Fibroblast of skin of right quadriceps (primary cell): ENCODE results near the gene CCL25.
"Not testable (repeated sequence)": the region's sequence is repeated elsewhere in the genome, so short reads cannot be mapped to it uniquely, and the experiment has no call there.

Experiments used
- DNase-seq: peaks from one replicate; pipeline ENCODE4 v3.0.0-alpha.2; 2013

Gene CCL25

DNA sequence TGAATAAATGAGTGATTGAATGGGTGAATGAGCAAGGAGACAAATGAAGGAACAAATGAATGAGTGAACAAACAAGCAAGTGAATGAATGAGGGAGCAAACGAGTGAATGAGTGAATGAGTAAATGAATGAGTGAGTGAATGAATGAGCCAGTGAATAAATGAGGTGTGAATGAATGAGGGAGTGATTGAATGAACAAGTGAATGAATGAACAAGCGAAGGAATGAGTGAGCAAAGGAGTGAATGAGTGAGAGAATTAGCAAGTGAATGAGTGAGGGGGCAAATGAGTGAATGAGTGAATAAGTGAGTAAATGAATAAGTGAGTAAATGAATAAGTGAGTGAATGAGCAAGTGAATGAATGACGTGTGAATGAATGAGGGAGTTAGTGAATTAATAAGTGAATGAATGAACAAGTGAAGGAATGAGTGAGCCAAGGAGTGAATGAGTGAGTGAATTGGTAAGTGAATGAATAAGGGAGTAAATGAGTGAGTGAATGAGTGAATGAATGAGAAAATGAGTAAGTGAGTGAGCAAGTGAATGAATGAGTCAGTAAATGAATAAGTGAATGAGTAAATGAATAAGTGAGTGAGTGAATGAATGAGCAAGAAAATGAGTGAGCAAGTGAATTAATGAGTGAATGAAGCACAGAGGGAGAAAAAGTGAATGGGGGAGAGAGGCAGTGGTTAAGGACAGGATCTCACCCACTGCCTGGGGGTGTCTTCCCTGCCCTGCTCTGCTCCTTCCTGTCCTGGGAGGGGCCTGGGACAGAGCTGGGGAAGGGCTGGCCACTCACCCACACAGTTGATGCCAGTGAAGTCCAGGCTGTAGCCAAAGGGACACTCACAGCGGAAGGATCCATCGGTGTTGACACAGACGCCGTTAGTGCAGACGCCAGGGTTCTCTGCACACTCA lies 36.4 kb downstream of the CCL25 start:
- no peak for DNase-seq

DNA sequence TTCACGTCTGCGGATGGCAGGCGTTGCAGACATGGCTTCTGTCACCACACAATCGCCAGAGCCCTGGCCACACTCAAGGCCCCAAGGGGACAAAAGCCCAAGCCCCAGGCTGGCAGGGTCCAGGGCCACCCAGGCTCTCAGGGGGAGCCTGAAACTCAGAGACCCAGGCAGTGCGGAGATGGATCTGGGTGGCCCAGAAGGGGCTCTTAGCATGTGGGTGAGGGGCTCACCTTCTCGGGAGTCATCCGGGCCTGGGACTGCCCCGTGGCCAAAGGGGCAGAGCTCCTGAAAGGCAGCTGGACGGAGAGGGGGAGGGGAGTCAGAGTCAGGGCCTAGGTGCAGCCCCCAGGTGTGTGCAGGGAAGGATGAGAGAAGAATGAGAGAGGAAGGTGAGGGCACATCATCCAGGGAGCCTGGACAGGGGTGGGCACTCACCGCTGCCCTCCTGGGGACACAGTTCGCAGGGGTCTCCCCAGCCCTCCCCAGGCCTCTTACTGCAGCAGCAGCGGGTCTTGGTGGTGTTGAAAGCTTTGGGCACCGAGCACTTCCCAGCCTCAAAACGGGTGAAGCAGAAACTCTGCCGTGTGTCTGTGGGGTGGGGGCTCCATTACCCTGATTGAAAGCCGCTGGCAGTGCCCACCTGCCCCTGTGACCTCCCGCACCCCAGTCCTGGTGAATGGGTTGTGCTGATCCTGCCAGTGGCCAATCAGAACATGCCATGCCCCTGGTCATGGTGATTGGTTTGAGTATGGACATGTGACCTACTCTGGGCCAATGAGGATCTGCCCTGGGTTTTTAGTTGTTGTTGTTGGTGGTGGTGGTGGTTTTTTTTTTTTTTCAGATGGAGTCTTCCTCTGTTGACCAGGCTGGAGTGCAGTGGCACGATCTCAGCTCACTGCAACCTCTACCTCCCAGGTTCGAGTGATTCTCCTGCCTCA lies 37.4 kb downstream of the CCL25 start:
- no peak for DNase-seq

DNA sequence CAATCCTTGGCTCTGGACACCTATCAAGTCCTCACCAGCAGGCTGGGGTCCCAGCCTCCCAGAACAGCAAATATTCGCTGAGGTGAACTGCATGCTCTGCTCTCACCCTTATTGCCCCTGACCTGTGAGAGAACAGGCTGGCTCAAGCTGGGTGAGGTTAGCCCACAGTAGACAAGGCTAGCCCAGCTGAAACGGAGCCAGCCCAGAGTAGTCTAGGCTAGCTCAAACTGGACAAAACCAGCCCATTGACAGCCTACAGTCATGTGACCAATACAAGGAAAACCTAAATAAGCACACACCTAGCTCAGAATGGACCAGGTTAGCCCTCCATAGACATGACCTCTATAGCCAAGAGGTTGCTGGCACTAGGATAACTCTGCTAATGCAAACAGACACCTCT lies 38.4 kb downstream of the CCL25 start:
- no peak for DNase-seq

DNA sequence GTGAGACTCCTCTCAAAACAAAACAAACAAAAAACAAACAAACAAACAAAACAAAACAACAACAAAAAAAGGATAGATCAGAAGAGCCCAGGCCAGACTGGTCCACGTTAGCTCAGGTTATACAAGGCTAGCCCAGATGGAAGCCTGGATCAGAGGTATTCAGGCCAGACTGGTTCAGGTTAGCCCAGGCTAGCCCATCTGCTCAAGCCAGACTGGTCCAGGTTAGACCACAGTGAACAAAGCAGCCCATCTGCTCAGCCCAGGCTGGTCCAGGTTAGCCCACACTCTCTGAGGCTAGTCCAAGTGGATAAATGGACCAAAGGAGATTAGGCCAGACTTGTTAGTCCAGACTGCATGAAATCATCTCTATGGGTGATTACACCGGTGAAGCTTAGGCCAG lies 41.2 kb downstream of the CCL25 start:
- no peak for DNase-seq

DNA sequence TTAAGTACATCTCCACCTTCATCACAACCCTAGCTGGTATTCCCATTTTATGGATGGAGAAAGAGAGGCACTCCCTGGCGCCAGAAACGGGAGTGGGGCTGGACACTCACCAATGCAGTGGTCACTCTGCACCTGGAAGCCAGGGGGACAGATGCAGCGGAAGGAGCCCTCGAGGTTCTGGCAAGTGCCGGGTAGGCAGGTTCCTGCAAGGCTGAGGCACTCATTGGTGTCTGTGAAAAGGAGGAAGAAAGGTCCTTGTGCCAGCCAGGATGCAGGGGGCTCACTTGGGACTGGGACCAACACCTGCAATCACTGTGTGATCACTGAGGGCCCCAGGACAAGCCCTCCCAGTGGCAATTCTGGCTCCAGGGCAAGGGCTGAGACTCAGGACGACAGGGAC lies 41.8 kb downstream of the CCL25 start:
- no peak for DNase-seq

DNA sequence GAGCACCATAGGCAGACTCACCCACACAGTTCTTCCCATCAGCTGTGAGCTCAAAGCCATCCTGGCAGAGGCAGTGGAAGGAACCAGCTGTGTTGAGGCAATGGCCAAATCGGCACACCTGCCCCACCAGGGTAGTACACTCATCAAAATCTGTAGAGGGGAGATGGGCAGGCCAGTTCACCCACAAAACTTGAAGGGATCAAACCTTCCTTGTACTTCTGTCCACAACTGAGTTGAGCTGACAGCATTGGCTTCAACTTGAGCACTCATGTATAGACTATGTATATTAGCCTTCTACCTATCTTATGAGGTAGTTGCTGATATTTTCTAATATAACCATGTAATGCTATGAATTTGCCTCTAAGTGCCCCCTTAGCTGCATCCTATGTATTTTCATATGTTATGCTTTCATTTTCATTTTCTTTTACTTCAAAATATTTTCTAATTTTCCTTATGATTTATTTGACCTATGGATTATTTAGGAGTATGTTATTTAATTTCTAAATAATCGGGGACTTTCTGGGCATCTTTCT lies 42.9 kb downstream of the CCL25 start:
- no peak for DNase-seq

DNA sequence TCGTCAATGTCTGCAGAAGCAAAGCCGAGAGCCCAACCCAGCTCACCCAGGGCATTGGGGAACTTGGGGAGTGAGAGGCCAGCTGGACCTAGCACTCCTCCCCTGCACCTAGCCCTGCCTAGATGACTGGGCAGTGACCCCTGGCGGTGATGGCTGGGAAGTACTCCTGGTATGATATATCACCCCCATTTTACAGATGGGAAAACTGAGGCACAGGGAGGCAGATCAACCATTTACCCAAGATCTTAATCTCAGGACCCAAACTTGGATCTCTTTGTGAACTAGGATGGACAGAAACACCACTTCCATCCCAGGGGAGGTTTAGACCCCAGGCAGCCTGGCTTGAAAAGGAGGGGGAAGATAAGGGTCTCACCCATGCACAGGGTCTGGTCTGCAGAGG lies 43.5 kb downstream of the CCL25 start:
- DNase-seq = no peak

DNA sequence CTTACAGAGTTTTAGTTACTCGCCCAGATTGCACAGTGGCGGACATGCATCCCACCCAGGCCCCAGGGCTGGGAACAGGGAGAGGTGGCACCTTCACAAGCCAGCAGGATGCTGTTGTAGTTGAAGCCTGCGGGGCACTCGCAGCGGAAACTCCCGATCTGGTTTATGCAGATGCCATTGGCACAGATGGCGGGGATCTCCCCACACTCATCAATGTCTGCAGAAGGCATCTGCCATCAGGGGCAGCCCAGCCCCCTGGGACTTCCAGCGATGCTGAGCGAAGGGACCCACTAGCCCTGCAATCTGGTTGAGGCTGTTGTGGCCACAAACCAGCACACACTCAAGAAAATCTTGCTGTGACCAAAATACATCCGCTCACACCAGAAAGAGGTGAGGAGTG lies 44.6 kb downstream of the CCL25 start:
- DNase-seq = no peak

DNA sequence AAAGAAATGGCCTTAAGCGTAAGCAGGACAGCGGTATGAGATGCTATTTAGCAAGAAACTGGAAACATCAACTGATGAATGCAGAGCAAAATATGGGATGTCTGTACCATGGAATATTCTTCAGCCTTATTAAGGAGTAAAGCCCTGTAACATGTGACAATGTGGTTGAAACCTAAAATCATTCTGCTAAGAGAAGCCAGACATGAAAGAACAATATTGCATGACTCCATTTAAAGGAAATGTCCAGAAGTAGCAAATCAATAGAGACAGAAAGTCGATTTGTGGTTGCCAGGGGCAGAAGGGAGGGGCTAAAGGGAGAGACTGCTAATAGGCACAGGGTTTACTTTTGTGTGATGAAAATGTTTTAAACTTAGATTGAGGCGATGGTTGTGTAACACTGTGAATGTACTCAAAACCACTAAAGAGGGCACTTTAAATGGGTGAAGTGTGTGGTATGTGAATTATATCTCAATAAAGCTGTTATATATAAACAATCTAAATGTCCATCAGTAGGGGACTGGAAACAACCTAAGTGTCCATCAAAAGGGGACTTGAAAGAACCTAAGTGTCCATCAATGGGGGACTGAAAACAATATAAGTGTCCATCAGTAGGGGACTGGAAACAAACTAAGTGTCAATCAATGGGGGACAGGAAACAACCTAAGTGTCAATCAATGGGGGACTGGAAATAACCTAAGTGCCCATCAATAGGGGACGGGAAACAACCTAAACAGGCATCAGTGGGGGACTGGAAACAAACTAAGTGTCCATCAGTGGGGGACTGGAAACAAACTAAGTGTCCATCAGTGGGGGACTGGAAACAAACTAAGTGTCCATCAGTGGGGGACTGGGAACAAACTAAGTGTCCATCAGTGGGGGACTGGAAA lies 45.4 kb downstream of the CCL25 start:
- no peak for DNase-seq

DNA sequence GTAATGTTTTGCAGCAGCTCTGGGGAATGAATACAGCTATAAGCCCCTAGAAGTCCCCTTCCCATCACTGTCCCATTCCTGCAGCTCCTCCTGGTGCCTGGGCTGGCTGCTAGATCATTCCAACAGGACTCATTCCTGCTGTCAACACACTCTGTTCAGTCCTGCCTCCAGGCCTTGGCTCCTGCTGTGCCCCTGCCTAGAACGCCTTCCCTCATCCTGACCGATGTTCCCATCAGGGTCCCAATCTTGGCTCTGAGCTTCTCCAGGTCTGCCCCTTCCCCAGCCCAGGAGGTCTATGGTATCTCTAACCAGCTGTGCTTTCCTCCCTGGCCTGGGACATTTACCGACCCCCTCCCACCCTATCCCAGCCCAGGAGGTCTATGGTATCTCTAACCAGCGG lies 48.8 kb downstream of the CCL25 start:
- no peak for DNase-seq

DNA sequence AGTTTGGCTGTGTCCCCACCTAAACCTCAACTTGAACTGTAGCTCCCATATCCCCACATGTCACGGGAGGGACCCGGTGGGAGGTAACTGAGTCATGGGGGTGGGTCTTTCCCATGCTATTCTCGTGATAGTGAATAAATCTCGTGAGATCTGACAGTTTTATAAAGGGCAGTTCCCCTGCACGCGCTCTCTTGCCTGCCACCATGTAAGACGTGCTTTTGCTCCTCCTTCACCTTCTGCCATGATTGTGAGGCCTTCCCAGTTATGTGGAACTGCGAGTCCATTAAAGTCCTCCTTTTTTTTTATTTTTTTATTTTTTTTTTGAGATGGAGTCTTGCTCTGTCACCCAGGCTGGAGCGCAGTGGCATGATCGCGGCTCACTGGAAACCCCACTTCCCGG lies 49.4 kb downstream of the CCL25 start:
- DNase-seq = not testable (repeated sequence)

DNA sequence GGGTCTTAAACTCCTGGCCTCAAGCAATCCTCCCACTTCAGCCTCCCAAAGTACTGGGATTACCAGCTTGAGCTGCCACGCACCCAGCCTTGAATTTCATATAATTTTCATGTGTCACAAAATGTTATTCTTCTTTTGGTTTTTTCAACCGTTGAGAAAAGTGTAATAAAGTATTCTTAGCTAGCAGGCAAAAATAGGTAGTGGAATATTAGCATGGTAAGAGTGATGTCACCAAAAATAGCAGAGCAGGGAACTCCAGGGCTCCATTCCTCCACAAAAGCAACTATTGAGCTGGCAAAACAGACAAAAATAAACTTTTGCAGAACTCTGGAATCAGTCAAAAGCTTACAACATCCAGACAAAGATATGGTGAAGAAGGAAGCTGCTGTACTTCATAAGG lies 52.9 kb downstream of the CCL25 start:
- no peak for DNase-seq

DNA sequence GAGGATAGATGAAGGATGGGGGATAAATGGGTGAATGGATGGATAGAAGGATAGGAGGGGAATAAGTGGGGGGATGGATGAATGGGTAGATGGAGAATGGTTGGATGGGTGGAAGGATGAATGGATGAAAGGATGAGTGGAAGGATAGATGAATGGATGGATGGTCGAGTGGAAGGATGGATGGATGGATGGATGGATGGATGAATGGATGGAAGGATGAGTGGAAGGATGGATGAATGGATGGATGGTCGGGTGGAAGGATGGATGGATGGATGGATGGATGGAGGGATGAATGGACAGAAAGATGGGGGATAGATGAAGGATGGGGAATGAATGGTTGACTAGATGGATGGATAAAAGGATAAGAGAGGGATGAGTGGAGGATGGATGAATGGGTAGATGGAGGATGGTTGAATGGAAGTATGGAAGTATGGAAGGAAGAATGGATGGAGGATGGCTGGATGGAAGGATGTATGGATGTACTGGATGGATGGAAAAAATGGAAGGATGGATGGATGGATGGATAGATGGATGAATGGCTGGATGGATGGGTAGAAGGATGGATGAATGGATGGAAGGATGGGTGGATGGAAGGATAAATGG lies 54.8 kb downstream of the CCL25 start:
- no peak for DNase-seq

DNA sequence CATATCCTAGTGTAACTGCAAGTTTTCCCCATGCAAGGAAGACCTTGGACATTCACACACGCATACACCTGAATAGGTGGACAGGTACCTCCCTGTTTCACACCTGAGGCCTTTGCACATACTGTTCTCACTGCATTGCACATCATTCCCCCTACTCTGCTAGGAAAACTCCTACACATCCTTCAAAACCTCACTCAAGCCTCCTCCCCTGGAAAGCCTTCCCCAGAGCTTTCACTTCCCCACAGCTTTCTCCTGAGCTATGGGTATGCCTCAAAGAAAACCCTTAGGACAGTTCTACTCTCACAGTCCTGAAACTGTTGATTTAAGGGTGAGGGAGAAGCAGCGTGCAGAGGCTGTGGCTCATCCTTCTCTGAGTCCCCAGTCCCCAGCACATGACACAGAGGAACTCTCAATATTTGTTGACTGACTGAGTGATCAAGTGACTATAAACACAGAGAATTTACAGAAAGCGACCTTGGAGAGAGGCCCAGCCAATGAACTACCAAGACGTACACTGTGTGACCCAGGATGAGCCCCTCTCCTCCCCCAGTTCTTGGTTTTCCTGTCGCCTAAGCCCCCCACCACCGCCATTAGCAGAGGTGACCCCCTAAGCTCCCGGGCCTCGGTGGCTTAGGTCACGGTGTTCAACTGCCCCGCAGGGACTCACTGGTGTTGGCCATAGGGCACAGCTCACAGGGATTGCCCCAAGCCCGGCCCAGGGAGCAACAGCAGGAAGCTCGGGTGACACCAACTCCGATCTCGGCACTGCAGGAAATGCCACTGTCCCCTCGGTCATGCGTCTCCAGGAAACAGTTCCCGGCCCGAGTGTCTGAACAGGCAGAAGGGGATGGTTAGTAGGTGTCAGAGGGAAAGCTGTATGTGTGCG lies 56.2 kb downstream of the CCL25 start:
- no peak for DNase-seq

DNA sequence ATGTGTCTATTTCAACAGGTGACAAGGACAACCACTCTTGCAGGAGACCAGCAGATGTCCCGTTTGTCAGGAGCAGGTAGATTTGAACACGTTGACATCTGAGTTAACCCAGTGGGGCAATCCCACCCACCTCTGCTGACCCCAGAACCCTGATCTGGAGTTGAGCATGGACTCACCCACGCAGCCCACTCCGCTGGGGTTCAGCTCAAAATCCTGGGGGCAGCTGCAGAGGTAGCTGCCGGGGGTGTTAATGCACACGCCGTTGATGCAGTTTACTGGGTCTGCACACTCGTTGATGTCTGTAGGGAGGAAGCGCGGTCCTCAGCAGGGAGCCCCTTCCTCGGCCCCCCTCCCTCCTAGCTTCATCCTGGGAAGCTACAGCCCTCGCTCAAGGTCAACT lies 56.9 kb downstream of the CCL25 start:
- no peak for DNase-seq

DNA sequence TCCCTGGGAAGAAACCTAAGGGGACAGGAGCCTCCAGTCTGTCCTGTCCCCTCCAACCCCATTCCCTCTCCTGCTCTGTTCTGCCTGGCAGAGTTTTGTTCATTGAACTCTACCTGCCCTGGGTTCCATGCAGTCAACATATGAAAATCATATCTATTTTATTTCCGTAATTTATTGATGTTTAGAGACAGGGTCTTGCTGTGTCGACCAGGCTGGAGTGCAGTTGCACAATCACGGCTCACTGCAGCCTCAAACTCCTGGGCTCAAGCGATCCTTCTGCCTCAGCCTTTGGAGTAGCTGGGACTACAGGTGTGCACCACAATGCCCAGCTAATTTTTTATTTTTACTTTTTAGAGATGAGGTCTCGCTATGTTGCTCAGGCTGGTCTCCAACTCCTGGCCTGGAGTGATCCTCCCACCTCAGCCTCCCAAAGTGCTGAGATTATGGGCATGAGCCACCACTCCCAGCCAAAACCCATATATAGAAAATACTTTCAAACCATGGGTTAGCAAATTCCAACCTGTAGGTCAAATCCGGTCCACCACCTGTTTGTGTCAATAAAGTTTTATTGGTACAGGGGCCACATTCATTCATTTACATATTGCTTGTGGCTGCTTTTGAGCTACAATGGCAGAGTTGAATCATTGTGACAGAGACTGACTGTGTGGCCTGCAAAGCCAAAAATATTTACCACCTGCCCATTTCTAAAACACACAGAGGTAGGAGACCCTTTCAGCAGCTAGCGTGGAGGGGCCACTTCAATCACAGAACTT lies 57.5 kb downstream of the CCL25 start:
- no peak for DNase-seq

DNA sequence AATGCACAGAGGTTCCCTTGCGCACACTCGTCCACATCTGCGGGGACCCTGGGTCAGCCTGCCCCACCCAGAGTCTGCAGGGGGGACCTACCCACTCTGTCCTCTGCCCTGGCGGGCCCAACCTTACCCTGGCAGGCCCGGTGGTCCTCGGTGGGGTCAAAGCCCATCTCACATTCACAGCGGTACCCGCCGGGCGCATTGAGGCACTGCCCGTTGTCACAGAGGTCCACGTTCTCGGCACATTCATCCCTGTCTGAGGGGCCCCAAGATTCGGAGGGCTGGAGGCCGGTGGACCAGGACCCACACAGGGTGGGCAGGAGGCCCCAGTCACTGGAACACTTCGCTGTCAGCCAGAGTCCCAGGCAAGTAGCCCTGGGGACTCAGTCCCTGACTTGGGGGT lies 58.4 kb downstream of the CCL25 start:
- DNase-seq = no peak

DNA sequence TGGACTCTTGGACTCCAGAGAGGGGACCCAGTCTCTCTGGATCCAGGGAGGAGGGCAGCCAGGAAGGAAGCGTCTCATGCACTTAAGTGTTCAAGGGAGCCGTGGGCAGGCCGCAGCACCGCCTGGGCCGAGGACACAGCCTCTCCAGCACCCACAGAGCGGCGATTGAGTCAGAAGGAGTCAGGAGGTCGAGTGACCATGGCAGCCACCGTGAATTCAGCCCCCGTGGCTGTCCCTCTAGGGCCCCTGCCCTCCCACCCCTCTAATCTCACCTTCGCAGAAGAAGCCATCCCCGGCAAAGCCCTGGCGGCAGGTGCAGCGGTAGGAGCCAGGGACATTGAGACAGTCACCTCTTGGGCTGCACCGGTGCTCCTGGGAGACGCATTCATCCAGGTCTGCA lies 58.8 kb downstream of the CCL25 start:
- no peak for DNase-seq
